Pancreas (tissue), 10 donors: ENCODE data around the gene ANTXR1. TPM values are rescaled to one million over a fixed set of nuclear protein-coding genes. Genes with fewer than 3 reads are reported as not detected.
A peak's percentile ranks its signal among the peaks of the same experiment; 100 is the strongest.

ENCODE experiments used
- ATAC-seq, 4 donors: fragments of 200-7000 bp; cut with Tn5 transposase; one replicate each; pipeline versions ENCODE4 v1.8.0 to v1.9.1; 2020; ENCODE audit warnings: mild to moderate bottlenecking in 4 of 4, moderate library complexity in 4 of 4
- DNase-seq, 6 donors: peaks; one replicate each; pipeline ENCODE4 v3.0.0-alpha.2; 2020
- FAIRE-seq: peaks from 2 replicates; lab custom pipeline; 2012; peaks lifted over from hg19 to GRCh38; lab: Jason Lieb, UNC
- H3K27ac ChIP-seq, 4 donors: fragments of 200-600 bp; sonication (generic); 1 replicate in 3 of 4; 2 replicates in 1 of 4; pipeline versions ENCODE4 v1.5.0 to v1.8.0; 2020
- H3K27me3 ChIP-seq, 4 donors: fragments of 200-600 bp; one replicate each; pipeline ENCODE4 v1.8.0; 2021
- H3K36me3 ChIP-seq, 3 donors: fragments of 200-600 bp; sonication (generic) in 1 of 3; one replicate each; pipeline versions ENCODE4 v1.5.0 to v1.8.0; 2020 to 2021
- H3K4me1 ChIP-seq, 3 donors: fragments of 200-600 bp; one replicate each; pipeline ENCODE4 v1.8.0; 2021
- H3K4me3 ChIP-seq, 4 donors: fragments of 200-600 bp; sonication (generic) in 2 of 4; one replicate each; pipeline versions ENCODE4 v1.5.0 to v1.8.0; 2020 to 2021
- H3K9me3 ChIP-seq, 4 donors: fragments of 200-600 bp; one replicate each; pipeline ENCODE4 v1.8.0; 2021
- WGBS, 2 donors: extraction: QIAGEN DNeasy Blood & Tissue Kit; methylation state at CpG; one replicate each; pipeline ENCODE4 v1.1.7; 2013; 5-methylcytosine and 5-hydroxymethylcytosine counted together
- intact Hi-C, 3 donors: fragments of 100-400 bp; cut with DNase I; formaldehyde crosslinking; loops; one replicate each; pipeline versions ENCODE4 v1.11.1 to v1.14.2; 2022
- polyA plus RNA-seq, 2 donors: library from polyadenylated mRNA; stranded (reverse); fragments of 200-250 nt; gene quantifications; one replicate each; pipeline ENCODE4 v1.2.3, GENCODE V29; 2013
- total RNA-seq, 6 donors: library from RNA; stranded (reverse); fragmentation: NEBNext Ultra II Directional in 4 of 6; extraction: Animal tissue kit (Norgen Biotek cat#: 25700) in 4 of 6; gene quantifications; one replicate each; pipeline versions ENCODE4 v1.2.1 to v1.2.4, GENCODE V29; 2021 to 2023
- TF ChIP-seq, protein P1 (sequence below), 4 donors: fragments of 200-600 bp; sonication (generic) in 3 of 4; IDR thresholded peaks; one replicate each; pipeline versions ENCODE4 v1.5.0 to v1.8.0; 2021; ENCODE audit warnings: antibody characterized with exemption in 4 of 4
- donor health status: healthy with polysubstance abuse.
- donor health status: DM: no; HTN: no; CAD: no; lungs with moderate emphysema.
- donor health status: DM: no; HTN: no; CAD: no.
- donor health status: control.
- donor health status: control.
- donor health status: Bipolar disorder and iron deficiency.
- donor health status: DM: yes; HTN: yes; CAD: no.
- donor health status: DM: no; HTN: no; CAD: no.
- donor health status: DM: no; HTN: no; CAD: no.
- donor health status: DM: yes; HTN: yes; CAD: no.

The ANTXR1 gene
- total and polyA plus RNA-seq, 8 donors = 1.7 to 23.4 (median 2.5) TPM

GRCh38 chr2:69169655-69170389, 156.8 kb downstream of the ANTXR1 start:
- Histone ChIP-seq H3K36me3 (no peaks in the 10 kb centered on the region), H3K4me1 (no peaks in the 10 kb centered on the region), H3K27me3 (no peaks in the 10 kb centered on the region), H3K4me3 (no peak overlapping the region), H3K9me3 (no peaks in the 10 kb centered on the region), H3K27ac (no peak overlapping the region)
- ATAC-seq (peak in 3 of 4 donors; percentile 35 to 76 (median 71)), FAIRE-seq (no peak), DNase-seq (peak in 1 of 6 donors; percentile 9)
- TF ChIP-seq, protein P1, sequence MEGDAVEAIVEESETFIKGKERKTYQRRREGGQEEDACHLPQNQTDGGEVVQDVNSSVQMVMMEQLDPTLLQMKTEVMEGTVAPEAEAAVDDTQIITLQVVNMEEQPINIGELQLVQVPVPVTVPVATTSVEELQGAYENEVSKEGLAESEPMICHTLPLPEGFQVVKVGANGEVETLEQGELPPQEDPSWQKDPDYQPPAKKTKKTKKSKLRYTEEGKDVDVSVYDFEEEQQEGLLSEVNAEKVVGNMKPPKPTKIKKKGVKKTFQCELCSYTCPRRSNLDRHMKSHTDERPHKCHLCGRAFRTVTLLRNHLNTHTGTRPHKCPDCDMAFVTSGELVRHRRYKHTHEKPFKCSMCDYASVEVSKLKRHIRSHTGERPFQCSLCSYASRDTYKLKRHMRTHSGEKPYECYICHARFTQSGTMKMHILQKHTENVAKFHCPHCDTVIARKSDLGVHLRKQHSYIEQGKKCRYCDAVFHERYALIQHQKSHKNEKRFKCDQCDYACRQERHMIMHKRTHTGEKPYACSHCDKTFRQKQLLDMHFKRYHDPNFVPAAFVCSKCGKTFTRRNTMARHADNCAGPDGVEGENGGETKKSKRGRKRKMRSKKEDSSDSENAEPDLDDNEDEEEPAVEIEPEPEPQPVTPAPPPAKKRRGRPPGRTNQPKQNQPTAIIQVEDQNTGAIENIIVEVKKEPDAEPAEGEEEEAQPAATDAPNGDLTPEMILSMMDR (IDR thresholded peaks at IDR 0.05) = no peak
- 62 to 69% methylated on average over 11 of the region's 11 CpGs for WGBS, 2 donors
- intact Hi-C loops = no loop called here

GRCh38 chr2:69170661-69171060, 157.7 kb downstream of the ANTXR1 start:
- H3K9me3 ChIP-seq = no peaks in the 10 kb centered on the region
- H3K27me3 ChIP-seq = no peaks in the 10 kb centered on the region
- TF ChIP-seq, protein P1 (IDR thresholded peaks at IDR 0.05) = no peak
- intact Hi-C loops = no loop called here
- WGBS, 2 donors = 55 to 64% methylated on average over 3 of the region's 3 CpGs
- ATAC-seq (no peak), DNase-seq (no peak), FAIRE-seq (no peak)
- no peaks in the 10 kb centered on the region for H3K36me3 ChIP-seq
- H3K4me1 ChIP-seq = no peaks in the 10 kb centered on the region
- no peak overlapping the region for H3K4me3 ChIP-seq
- no peak overlapping the region for H3K27ac ChIP-seq

- no peak for ATAC-seq
- Histone ChIP-seq H3K4me3 (no peak overlapping the region), H3K36me3 (no peaks in the 10 kb centered on the region), H3K9me3 (no peaks in the 10 kb centered on the region), H3K27me3 (no peaks in the 10 kb centered on the region), H3K4me1 (no peaks in the 10 kb centered on the region), H3K27ac (no peak overlapping the region)
- TF ChIP-seq, protein P1 (IDR thresholded peaks at IDR 0.05) = no peak
- WGBS, 2 donors = 70% methylated on average over 5 of the region's 5 CpGs
- FAIRE-seq = no peak
- intact Hi-C loops = no loop called here
- DNase-seq = no peak
These were observed 158.3 kb downstream of the ANTXR1 start for GRCh38 chr2:69171116-69171896.

GRCh38 chr2:69171897-69172525, 159.0 kb downstream of the ANTXR1 start:
- Histone ChIP-seq H3K9me3 (no peaks in the 10 kb centered on the region), H3K4me3 (no peak overlapping the region), H3K36me3 (no peaks in the 10 kb centered on the region), H3K27ac (no peak overlapping the region), H3K27me3 (no peaks in the 10 kb centered on the region), H3K4me1 (no peaks in the 10 kb centered on the region)
- FAIRE-seq (no peak), ATAC-seq (no peak), DNase-seq (no peak)
- intact Hi-C loops = no loop called here
- 71 to 75% methylated on average over 7 of the region's 7 CpGs for WGBS, 2 donors
- TF ChIP-seq, protein P1 (IDR thresholded peaks at IDR 0.05) = no peak
